ENCODE data around the gene LARGE1.
"Not testable (repeated sequence)": the region's sequence is repeated elsewhere in the genome, so short reads cannot be mapped to it uniquely, and the experiment has no call there.

LARGE1 gene

GRCh38 chr22:33861216-33861875 lies 58.9 kb downstream of the LARGE1 start:
- DNase-seq (ENCODE audit: extremely low read depth, low read depth), result no peak
- TF ChIP-seq CTCF (IDR thresholded peaks at IDR 0.05; ENCODE audit: low read depth, low read length), result no peak

DNA sequence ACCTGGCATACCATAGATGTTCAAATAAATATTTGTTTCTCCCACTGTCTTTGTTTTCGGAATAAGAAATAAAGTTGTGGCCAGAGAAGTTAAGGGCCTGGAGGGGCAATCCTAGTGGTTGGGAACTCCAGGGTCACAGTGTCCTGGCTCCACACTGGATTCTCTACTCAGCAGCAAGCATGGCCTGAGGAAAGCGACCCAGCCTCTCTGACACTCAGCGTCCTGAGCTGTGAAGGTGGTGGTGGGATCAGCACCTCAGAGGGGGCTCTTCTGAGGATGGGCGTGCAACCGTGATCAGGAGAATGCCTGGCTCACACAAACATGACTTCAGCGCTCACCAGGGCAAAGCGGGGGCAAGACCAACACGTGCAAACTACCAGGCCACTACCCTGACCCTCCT lies 59.9 kb downstream of the LARGE1 start:
- no peak for TF ChIP-seq CTCF (IDR thresholded peaks at IDR 0.05; ENCODE audit: low read depth, low read length)
- DNase-seq (ENCODE audit: extremely low read depth, low read depth), result no peak

- no peak for TF ChIP-seq CTCF (IDR thresholded peaks at IDR 0.05; ENCODE audit: low read depth, low read length)
- no peak for DNase-seq (ENCODE audit: extremely low read depth, low read depth)
These were observed 61.0 kb downstream of the LARGE1 start for GRCh38 chr22:33859311-33859710.

GRCh38 chr22:33858653-33859052 lies 61.6 kb downstream of the LARGE1 start:
- not testable (repeated sequence) for DNase-seq (ENCODE audit: extremely low read depth, low read depth)

DNA sequence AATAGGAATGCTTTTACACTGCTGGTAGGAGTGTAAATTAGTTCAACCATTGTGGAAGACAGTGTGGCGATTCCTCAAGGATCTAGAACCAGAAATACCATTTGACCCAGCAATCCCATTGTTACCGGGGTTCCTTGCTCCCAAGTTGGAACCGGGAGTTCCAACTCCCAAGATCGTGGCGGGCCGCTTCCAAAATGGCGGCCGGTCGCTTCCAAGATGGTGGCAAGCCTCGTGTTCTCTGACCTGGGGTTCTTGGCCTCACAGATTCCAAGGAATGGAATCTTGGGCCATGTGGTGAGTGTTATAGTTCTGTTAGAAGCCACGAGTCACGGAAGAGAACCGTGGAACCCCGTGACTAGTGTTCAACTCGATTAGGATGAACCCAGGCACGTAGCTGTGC lies 62.5 kb downstream of the LARGE1 start:
- not testable (repeated sequence) for DNase-seq (ENCODE audit: extremely low read depth, low read depth)

DNA sequence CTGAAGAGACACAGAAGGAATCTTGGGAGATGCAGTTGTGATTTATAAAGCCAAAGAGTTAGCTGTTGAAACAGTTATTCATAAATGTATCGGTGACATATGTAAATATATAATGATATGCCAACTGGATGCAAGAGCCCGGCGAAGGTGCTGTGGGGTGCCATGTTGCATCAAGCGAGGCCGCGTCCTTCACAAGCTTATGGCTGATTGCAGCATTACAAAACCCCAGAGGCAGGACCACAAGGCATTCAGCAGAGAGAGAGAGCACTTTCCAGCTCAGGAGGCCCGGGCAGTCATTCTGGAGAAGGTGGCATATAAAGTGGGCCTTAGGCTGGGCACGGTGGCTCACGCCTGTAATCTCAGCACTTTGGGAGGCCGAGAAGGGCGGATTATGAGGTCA lies 65.6 kb downstream of the LARGE1 start:
- no peak for TF ChIP-seq CTCF (IDR thresholded peaks at IDR 0.05; ENCODE audit: low read depth, low read length)
- no peak for DNase-seq (ENCODE audit: extremely low read depth, low read depth)

DNA sequence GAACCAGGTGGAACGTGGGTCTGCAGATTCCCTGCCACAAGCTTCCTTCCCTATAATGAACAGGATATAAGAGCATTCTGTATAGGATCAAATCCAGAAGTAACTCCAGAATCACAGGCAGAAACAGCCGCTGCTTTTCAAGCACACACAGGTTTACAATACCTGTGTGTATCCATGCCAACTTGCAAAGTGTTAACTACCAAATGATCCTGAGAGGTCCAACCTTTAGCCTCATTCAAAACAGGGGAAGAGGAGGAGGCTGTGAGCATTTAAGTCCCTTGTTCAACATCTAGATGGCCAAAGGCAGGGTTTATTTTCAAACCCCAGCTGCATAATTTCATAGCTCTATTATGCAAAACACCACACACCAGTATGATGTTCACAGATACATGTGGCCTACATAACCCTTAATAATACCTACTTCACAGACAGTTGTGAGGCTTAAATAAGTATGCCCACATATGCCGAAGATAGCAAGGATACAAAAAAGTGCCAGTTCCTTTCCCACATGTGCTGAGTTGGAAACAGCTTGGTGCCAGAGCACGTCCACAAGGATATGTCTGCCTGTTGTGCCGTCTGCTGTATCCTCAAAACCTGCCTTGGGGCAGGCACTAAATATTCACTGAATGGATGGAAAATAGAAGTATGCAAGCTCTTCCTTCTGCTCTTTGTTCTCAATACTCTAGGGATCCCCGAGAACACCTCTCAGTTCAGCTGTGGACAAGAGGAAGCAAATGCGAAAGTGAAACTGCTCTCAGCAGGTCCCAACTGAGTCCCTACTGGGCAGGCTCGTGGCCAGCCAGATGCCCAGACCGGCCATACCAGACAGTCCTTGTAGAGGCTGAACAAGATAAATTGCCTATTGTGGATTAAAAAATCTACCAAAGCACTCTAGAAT lies 66.8 kb downstream of the LARGE1 start:
- no peak for TF ChIP-seq CTCF (IDR thresholded peaks at IDR 0.05; ENCODE audit: low read depth, low read length)
- DNase-seq (ENCODE audit: extremely low read depth, low read depth), result peak; percentile 51

- no peak for TF ChIP-seq CTCF (IDR thresholded peaks at IDR 0.05; ENCODE audit: low read depth, low read length)
- DNase-seq (ENCODE audit: extremely low read depth, low read depth), result no peak
These were observed 68.4 kb downstream of the LARGE1 start for GRCh38 chr22:33851821-33852384.

Data from AG09319 (cell line).